GM20431 (cell line): ENCODE data around the gene TOP1.

Source experiments
- in situ Hi-C: fragments of 300-500 bp; cut with MseI, MboI; formaldehyde crosslinking; loops from one replicate; pipeline ENCODE4 v1.15.0; 2020; ENCODE audit warnings: low sequenced_read_pairs; ENCODE audit not compliant: unreplicated experiment

The TOP1 gene

DNA sequence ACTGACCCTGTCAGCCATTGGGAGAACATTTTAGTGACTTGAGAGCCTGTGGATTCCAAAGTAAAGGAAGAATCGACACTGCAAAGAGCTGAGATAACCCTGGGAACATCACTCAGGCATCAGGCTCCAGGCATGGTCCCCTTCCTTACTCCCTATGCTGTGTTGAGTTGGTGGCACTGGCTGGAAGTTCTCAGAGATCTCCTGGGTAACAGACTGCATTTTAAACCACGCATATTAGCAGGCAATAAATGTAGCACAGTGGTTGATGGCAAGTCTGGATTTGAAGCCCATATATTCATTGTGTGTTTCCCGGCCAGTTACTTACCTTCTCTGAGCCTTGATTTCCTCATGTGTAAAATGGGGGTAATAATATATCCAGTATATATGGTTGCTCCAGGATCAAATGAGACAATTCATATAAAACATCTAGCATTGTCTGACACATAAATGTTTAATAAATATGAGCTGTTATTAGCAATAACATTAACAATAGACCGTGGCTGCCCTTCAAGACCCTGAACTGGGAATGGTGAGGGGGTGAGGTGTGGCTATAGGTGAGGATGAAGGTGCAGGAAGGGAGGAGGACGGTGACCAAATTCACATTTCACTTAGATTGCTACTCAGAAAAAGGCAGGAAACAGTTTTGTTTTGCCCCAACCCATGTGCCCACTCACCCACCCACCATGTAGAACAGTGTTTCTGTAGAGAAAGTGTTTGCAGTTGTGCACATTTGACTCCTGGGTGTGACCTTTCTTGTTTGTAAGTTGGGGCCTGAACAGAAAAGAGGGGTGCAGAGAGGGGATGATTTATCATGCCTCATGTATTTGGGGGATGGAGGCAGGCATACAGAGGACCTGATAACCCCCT lies 110.8 kb downstream of the TOP1 start:
- in situ Hi-C loops: no loop called here

DNA sequence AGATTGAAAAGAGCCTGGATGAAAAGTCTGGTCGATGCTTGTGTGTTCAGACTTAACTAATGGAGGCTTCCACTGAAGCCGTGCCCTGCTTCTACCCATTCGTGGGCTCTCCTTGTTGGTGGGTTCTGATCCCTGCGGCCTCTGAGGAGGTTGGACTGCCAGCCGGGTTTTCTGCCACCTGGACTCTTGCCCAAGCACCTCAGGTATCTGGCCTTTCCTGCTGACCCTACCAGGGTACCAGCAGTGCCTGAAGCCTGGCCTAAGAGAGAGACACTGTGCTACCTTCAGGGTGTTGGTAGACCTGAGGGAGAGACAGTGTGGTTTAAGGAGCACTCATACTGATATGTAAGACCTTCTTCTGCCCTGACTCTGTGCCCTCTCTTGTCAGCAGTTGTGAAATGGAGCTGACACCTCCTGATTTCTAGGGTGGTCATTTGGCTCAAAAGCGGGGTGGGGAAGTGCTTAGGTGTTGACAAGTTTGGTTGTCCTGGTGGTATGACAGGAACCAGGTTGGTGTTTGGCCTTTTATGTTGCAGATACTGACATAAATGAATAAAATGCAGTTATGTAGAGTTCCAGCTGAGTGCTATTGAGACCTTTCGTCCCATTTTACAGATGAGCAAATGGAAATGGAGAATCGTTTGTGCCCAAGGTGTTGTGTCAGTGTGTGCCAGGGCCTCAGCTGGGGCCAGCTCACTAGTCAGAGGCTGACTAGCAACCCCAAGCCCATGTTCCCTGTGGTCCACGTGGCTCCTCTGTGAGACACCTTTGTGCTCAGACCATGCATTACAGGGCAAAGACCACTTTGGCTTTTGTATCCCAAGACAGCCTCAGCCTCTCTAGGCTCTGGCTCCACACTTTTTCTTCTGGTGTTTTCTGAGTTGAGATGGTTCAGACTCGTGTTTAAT lies 111.9 kb downstream of the TOP1 start:
- in situ Hi-C loops: no loop called here

DNA sequence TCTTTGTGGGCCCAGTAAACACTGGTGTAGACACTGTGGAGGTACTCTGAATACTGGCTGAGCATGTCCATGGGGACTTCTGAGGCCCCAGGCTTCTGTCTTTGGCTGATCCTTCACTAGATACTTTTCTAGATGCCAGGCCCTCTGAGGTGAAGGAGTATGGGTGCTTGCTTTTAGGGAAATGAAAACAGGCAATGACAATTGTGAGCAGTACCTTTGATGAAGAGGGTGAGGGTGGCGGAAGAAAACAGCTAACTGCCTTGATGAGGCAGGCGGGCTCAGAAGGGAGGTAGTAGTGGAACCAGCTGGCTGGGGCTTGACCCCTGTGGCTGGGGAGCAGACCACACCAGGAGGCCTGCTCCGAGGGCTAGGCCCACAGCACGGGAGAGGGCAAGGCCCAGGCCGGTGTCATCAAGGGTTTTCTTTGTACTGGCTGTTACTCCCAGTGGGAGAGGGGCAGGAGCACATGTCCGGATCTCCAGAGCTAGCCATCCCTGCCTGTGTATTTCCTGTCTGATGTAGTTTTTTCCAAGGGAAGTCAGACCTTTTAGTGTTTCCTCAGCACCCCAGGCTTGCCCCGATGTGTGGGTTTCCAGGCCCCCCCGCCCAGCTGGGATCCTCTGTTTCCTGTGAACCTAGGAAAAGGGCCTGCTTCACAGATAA lies 112.7 kb downstream of the TOP1 start:
- in situ Hi-C loops: no loop called here

DNA sequence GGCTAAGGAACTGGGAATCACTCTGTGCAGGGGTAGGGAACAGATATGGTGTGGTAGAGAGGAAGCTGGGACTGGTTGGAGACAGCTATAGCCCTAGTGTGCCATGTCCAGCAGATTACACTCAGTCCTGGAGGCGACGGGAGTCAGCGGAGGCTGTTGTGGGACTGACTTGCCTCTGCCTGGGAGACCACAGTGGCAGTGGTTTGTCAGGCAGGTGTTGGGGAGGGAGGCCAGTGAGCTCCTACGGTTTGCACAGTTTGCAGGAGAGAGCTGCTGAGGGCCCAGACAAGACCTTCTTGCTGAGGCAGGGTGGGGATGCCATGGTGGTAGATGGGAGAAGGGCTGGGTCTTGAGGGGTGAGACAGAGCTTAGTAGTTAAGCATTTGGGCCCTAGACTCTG lies 113.6 kb downstream of the TOP1 start:
- in situ Hi-C loops: no loop called here

DNA sequence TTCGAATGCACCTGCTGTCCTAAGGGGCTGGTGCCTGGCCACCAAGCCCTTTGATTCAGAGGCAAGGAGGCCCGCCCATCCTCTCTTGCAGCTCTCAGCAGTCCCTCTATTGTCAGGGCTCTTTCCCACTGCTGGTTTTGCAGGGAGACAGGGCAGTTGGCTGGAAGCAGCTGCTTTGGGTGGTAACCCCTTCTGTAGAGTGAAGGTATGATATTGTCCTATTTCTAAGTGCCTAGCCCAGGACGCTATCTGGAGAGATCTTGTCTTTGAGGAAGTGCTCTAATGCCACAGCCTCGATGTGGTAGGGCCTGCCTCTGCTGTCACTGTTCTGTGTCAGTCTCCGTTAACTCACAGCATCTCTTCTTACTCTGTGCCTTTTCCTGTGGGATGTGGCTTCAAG lies 114.3 kb downstream of the TOP1 start:
- in situ Hi-C loops: no loop called here

DNA sequence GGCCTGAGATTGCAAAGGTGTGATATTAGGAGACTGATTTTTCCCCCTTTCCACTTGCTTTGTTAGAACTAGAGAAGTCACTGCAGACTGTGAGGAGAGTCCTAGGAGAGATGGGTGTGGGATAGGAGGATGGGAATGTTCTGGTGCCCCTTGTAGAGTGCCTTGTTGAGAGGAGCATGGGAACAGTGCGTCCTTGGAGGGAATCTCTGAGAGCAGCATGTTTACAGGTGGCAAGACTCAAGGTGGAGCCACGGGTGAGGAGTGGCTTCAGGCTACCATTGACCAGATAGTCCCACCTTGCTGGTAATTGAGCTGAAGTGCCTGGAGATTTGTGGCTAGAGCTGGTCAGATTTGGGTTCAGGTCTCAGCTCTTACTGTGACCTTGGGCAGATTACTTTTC lies 114.7 kb downstream of the TOP1 start:
- in situ Hi-C loops: no loop called here

DNA sequence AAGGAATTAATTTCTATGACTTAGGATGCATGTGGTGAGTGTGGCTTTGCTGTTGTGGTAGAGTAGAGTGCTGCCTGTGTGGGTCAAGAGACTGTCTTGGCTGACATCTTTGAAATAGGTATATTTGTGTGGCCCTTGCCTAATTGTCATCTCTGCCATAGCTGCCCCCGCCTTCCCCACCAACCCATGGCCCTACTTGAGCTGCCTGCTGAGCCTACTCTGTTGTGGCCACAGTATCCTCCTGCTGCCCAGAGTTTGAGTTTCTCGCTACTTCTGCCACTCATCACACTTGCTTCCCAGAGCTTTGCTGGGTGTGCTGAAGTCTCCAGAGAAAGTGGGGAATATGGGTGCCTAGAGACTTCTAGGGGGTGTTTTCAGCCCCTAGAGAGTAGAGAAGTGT lies 116.7 kb downstream of the TOP1 start:
- in situ Hi-C loops: no loop called here

DNA sequence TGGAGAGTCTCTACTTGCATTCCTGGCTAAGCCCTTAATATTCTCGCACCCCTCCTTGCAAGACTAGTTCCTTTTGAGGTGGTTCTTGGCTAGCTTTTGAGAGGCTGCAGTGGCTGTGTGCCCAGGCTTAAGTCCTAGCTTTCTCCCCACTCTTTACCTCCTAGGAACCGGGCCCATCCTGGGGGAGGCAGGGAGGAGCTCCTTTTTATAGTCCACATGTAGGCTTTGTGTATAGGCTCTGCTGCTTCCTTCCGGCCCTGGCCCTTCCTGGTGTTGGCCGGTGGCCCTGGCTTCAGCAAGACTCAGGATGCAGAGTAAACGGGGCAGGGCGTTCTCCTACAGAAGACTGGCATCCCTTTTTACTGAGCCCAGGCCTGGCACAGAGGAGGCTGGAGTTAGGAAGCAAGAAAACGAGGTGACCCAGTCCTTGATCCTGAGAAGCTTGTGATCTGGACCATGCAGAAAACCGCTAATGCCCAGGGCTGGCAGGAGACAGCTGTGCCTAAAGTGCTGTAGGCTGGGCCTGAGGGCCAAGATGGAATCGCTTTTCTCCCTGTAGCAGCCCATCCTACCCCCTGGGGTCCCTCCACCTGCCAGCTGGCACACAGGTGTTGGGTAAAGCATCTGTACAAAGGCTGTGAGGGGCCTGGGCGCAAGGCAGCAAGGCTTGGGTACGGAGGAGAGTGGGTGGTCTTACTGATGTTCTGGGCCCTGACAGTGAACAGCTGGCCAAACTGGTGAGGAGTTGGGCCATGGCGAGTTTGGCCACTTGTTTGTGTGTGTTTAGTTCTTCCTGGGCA lies 117.4 kb downstream of the TOP1 start:
- in situ Hi-C loops: no loop called here

DNA sequence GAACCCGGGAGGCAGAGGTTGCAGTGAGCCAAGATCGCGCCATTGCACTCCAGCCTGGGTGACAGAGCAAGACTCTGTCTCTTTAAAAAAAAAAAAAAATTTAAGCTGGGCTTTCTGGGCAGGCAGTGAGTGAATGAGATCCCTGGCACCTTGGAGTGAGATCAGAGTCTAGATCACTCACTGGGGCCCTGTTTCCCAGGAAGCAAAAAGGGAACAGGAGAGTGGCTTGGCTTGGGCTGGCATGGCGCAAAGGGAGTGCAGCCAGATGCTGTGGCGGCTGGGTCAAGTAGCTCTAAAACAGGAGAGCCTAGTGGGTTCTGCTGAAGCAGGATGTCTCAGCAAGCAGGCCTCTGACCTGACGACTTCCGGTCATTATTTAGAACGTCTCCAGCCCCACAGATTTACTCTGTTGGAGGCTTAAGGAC lies 119.2 kb downstream of the TOP1 start:
- in situ Hi-C loops: no loop called here

DNA sequence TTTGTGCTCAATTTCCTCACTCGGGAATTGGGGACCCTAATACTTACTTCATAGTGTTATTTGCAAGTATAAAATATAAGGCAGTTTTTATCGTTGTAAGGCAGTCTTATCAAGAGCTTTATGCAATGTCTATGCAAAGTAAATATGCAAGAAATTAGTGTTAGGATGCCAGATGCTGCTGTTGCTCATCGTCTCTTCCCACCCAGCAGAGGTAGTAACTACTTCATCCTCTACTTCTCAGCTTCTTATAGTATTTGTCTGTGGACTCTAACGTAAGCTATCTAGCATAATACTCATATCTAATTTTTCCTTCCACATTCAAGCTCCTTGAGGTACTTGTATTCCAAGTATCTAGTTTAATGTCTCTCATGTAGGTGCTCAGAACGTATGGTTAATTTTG lies 120.3 kb downstream of the TOP1 start:
- in situ Hi-C loops: no loop called here

DNA sequence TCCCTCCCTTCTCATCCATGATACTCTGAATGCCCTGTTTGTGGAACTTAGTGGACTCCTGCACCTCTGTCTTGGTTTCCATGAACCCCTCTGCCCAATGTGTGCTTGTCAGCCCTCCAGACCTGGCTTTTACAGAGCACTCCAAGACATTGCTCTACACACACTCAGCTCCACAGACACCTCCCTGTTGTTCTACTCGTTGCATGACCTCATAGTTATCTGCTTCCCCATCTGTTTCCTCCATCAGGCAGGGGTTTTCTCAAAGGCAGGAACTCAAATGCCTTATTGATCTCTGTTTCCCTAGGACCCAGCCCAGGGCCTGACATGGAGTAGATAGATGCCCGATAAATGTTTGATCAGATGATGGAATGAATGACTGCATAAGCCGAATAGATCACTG lies 122.0 kb downstream of the TOP1 start:
- in situ Hi-C loops: no loop called here

DNA sequence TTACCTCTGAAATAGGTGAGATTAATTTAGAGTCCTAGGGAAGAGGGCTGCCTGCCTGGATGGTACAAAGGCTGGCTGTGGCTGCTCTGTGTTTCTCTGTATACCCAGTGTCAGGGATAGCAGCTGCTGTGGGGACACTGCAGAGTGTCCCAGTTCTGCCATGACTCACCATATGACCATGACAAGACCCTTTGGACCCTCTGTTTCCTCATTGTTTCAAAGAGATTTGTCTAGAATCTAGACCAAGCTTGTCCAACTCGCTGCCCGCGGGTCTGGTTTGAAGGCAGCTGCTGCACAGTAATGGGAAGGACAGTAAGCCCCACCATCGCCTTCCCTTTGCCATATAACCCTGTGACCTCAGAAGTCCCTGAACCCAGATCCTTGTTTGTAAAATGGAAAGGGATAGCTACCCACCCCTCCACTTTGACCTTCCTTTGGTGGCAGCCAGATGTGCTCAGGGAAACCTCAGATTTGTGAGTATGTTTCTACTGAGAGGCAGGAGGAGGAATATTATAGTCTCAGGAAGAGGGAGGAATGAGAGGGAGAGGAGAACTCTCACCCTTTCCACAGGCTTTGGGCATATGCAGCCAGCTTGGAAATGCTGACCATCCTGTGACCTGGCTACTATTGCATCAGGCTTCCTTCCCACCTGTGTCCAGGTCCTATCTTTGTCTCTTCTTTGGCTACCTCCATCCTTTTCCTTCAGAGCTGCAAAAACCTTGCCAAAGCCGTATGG lies 122.7 kb downstream of the TOP1 start:
- in situ Hi-C loops: no loop called here

DNA sequence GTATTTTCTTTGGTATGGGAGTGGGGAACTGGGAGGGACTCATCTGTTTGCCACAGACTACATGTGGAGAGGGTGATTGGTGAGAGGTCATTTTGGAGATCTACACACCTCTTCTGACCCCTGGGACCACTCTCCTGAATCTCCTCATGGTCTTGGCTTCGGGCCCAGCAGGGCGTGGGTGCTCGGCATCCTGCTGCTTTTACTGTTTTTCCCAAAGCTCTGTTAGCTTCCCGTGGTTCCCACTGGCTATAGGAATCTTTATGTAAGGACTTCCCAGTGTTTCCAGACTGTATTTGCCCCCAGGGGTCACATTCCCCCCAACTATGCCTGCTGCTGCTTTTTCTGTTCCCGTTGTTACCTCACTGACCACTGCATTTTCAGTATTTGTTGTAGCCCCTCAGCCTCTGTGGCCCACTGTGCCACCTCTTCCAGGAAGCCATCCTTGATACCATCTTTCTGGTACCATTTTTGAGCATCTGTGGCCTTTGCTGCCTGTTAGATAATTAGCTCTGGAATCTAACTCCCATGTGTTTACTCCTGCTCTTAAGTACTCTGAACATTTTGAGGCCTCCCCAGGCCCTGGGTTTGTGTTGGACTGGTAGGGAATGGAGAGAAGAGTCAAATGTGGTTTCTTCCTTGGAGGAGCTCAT lies 123.6 kb downstream of the TOP1 start:
- in situ Hi-C loops: no loop called here

DNA sequence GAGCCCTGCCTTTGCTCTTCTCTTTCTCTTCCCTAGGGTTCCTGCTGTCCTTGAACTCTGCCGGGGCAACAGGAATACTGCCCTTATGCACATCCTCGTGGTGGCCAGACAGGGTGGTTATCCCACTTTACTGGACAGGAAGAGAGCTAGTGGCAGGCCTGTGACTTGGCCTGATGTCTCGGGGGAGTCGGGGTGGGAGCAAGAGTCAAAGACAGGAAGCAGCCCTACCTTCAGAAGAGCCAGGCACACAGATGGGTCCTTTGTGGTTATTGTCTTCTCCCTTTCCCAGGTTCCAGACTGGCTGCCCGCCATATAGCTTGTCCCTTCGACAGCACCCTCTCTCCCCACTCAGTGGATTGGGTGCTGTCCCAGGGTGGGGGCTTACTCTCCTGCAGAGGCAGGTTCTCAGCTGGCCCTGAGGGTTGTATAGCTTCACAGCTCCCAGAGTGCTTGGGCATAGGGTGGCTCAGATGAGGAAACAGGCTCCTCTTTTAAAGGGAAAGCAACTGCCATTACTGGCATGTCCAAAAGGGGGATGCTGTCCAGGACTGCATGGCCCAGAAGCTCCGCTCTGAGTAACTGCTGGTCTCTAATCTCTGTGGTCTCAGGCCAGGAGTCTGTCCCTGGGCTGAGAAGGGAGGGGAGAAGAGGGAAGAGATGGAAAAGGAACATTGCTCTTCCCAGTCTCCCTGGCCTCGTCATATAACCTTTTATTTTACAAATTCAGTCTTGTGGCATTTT lies 126.0 kb downstream of the TOP1 start:
- in situ Hi-C loops: no loop called here

DNA sequence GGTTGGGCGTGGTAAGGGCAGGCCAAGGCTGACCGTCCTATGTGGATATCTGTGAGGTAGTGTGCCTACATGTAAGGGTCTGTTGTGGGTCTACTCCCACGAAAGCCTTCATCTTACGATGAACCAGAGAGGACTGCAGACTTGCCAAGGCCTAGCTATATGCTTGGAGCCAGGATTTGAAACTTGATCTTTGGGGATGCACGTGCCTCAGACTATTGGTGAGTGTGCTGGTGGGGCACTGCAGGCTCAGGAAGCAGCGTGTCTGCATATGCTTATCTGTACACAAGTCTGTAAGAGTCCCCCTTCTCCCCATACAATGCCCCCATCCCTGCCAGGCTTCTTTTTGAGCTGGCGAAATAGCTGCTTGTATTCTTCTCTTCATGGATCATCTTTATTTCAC lies 126.6 kb downstream of the TOP1 start:
- in situ Hi-C loops: no loop called here

DNA sequence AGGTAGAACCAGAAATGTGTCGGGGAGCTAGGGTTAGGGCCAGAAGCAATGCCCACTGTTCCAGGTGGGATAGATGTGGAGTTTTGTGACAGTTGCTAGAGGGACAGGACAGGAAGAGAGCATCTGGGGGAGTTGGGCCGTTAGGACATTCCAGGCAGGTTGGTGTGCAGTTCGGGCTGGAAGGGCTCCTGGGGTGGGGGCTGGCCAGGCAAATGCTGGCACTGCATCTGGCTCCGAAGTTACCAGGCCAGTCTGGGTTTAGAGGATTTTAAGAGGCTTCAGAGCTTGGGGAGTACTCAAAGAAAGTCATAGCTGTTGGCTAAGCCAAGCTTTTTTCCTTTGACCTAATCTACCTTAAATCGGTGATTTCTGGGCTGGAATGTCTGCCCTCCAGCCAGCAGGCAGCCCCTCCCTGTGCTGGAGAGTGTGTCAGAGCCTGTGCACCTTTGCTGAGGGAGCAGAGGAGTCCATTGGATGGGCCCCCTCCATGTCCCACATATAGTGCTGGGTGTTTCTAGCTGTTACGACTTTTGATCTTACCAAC lies 129.5 kb downstream of the TOP1 start:
- in situ Hi-C loops: no loop called here

DNA sequence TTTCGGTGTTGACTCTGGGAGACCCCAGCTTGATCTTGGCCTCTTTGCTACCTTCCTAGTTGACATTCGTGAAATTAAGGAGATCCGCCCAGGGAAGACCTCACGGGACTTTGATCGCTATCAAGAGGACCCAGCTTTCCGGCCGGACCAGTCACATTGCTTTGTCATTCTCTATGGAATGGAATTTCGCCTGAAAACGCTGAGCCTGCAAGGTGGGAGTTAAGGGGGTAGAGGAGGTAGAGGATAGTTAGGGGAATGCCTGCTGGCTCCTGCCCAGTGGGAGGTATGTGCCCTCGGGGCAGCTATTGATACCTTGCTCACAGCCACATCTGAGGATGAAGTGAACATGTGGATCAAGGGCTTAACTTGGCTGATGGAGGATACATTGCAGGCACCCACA lies 130.9 kb downstream of the TOP1 start:
- in situ Hi-C loops: no loop called here

DNA sequence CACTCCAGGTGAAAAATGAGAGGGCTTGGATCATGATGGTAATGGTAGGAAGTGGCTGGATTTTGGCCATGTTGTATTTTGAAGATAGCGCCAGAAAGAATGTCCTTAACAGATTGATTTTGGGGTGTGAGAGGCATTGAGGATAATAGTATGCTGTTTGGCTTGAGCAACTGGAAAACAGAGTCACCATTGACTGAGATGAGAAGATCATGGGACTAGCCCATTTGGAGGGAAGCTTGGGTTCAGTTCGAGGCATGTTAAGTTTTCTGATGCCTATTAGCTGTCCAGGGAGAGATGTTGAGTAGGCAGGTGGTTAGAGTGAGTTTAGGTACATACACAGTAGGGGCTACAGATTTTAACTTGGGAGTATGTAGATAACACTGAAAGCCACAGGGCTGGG lies 132.1 kb downstream of the TOP1 start:
- in situ Hi-C loops: no loop called here
